Measurements from ENCODE around the gene NEDD8.
"Not testable (repeated sequence)": the region's sequence is repeated elsewhere in the genome, so short reads cannot be mapped to it uniquely, and the experiment has no call there.

The NEDD8 gene

DNA sequence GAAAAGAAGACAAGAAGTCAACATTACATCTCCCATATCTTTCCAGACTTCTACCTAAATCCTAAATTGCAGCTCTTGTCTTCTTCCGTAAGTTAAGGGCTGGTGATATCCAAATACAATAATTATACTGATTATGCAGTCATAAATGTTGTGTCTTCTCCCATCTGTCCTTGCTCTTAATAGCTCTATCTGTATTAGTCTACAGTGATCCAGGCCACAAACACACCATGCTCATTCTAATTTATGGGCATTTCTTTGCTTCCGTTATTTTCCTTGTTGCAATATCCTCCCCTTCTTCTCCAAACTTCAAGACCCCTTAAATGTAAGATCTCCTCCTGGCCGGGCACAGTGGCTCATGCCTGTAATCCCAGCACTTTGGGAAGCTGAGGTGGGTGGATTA is 12.6 kb downstream of the NEDD8 start:
- H3K4me3 ChIP-seq (ENCODE audit: low read length): no peak overlapping the region
- TF ChIP-seq, protein P1, sequence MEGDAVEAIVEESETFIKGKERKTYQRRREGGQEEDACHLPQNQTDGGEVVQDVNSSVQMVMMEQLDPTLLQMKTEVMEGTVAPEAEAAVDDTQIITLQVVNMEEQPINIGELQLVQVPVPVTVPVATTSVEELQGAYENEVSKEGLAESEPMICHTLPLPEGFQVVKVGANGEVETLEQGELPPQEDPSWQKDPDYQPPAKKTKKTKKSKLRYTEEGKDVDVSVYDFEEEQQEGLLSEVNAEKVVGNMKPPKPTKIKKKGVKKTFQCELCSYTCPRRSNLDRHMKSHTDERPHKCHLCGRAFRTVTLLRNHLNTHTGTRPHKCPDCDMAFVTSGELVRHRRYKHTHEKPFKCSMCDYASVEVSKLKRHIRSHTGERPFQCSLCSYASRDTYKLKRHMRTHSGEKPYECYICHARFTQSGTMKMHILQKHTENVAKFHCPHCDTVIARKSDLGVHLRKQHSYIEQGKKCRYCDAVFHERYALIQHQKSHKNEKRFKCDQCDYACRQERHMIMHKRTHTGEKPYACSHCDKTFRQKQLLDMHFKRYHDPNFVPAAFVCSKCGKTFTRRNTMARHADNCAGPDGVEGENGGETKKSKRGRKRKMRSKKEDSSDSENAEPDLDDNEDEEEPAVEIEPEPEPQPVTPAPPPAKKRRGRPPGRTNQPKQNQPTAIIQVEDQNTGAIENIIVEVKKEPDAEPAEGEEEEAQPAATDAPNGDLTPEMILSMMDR (conservative IDR thresholded peaks at IDR 0.05; ENCODE audit: low read length): no peak
- no peak for DNase-seq (ENCODE audit: low read depth)

- H3K4me3 ChIP-seq (ENCODE audit: low read length): no peak overlapping the region
- TF ChIP-seq, protein P1 (conservative IDR thresholded peaks at IDR 0.05; ENCODE audit: low read length): no peak
- no peak for DNase-seq (ENCODE audit: low read depth)
These were observed 13.1 kb downstream of the NEDD8 start for GRCh38 chr14:24219080-24219479.

DNA sequence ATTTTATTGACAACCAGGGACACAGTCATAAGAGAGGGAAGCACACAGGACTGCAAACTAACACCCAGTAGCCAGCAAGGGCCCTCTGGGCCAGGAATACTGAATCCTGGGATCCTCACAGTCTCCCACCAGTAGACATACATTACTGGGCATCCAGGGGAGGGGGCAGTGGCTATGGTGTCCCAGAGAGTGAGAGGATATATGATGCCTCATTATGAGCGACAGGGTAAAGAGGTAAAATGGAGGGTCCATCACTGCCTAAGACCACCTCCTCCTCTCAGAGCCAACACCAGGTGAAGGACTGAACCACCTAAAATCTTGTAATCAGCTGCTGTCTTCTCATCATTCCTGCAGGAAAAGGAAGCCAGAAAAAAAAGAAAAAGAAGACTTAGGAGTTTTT is 15.3 kb downstream of the NEDD8 start:
- not testable (repeated sequence) for DNase-seq (ENCODE audit: low read depth); H3K4me3 ChIP-seq (ENCODE audit: low read length)

GRCh38 chr14:24216345-24216699 is 15.8 kb downstream of the NEDD8 start:
- TF ChIP-seq, protein P1 (conservative IDR thresholded peaks at IDR 0.05; ENCODE audit: low read length): no peak
- H3K4me3 ChIP-seq (ENCODE audit: low read length): peak overlapping the region; percentile 94
- no peak for DNase-seq (ENCODE audit: low read depth)

GRCh38 chr14:24215495-24216344 is 16.4 kb downstream of the NEDD8 start, which contains the start of gene MDP1:
MDP1 (minus strand) TSS chr14:24216066; CDS start chr14:24215955, 111 bp downstream.
- TF ChIP-seq, protein P1 (conservative IDR thresholded peaks at IDR 0.05; ENCODE audit: low read length): peak; percentile 54
- peak; percentile 86 for DNase-seq (ENCODE audit: low read depth)
- peak within 1 kb of the TSS; percentile 94 for H3K4me3 ChIP-seq (ENCODE audit: low read length)

- peak overlapping the region; percentile 88 for H3K4me3 ChIP-seq (ENCODE audit: low read length)
- no peak for DNase-seq (ENCODE audit: low read depth)
- TF ChIP-seq, protein P1 (conservative IDR thresholded peaks at IDR 0.05; ENCODE audit: low read length): no peak
These were observed 18.1 kb downstream of the NEDD8 start for GRCh38 chr14:24213866-24214662.

- peak within 1 kb of the TSS; percentile 88 for H3K4me3 ChIP-seq (ENCODE audit: low read length)
- TF ChIP-seq, protein P1 (conservative IDR thresholded peaks at IDR 0.05; ENCODE audit: low read length): peak; percentile 19; the same call in 1 of the 2 replicates
- DNase-seq (ENCODE audit: low read depth): peak; percentile 98
These were observed 19.0 kb downstream of the NEDD8 start, which contains the start of gene CHMP4A for GRCh38 chr14:24212924-24213865. CHMP4A (minus strand) TSS chr14:24213488; CDS start chr14:24213439, 49 bp downstream.

Measured in AG10803 (cell line).